ENCODE data around the gene NTN4. TPM values are rescaled to one million over a fixed set of nuclear protein-coding genes. Genes with fewer than 3 reads are reported as not detected.

NTN4 gene
- total RNA-seq, 4 donors from 2014 or later = 6.7 to 25.9 (median 16.7) TPM

DNA sequence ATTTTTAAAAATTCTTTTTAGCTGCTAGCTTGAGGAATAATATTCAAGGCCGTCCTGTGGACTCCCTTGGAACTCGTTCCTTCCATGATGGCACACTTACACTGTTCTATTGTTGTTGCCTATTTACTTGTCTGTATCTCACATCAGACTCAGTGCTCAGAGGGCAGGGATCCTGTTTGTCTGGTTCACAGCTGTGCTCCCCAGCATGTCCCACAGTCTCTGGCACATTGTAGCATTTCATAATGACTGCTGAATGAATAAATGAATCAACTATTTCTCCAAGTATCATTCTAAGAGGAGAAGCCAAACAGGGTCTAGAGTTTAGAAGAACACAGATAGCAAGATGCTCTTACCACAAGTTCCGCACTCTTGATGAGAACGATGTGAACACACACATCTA is 48.0 kb downstream of the NTN4 start:
- in situ Hi-C loops (cut with MboI; ENCODE audit: low pct_ligation_motif_present in 1 of 4, low pct_unique_long_range_greater_than_20kb in 1 of 4, low sequenced_read_pairs in 3 of 4) = no loop called here
- no peak overlapping the region for H3K27ac ChIP-seq
- WGBS, 2 donors (ENCODE audit: low coverage in 1 of 2) = 79% methylated on average over 4 of the region's 4 CpGs

DNA sequence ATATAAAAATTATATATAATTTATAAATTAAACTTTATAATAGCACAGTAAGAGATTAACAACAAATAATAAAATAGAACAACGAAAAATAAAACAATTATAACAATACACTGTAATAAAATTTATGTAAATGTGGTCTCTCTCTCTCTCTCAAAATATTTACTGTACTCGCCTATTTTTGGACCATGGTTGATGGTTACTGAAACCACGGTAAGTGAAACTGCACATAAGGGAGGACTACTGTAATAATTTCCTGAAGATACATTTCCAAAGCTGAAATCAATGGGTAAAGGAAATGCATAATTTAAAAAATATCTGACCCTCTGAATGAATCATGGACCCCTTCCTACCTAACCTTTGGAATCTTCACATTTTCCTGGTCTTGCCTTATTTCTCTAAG is 48.9 kb downstream of the NTN4 start:
- WGBS, 2 donors (ENCODE audit: low coverage in 1 of 2) = 56 to 64% methylated on average over 3 of the region's 3 CpGs
- Histone ChIP-seq H3K4me1 (peaks cover 0 to 23% (median 6%) of the 10 kb centered on the region in 4 donors), H3K9me3 (peaks cover 0 to 10% of the 10 kb centered on the region in 2 donors), H3K27ac (no peak overlapping the region), H3K36me3 (no peaks in the 10 kb centered on the region), H3K4me3 (no peak overlapping the region), H3K27me3 (no peaks in the 10 kb centered on the region)
- intact Hi-C loops (cut with DNase I; ENCODE audit: low total_unique reads) = no loop called here
- no peak for DNase-seq
- TF ChIP-seq POLR2A (IDR thresholded peaks at IDR 0.05) (no peak), EP300 (IDR thresholded peaks at IDR 0.05; ENCODE audit: low read depth) (no peak), POLR2AphosphoS5 (IDR thresholded peaks at IDR 0.05) (no peak)
- TF ChIP-seq, protein P1, sequence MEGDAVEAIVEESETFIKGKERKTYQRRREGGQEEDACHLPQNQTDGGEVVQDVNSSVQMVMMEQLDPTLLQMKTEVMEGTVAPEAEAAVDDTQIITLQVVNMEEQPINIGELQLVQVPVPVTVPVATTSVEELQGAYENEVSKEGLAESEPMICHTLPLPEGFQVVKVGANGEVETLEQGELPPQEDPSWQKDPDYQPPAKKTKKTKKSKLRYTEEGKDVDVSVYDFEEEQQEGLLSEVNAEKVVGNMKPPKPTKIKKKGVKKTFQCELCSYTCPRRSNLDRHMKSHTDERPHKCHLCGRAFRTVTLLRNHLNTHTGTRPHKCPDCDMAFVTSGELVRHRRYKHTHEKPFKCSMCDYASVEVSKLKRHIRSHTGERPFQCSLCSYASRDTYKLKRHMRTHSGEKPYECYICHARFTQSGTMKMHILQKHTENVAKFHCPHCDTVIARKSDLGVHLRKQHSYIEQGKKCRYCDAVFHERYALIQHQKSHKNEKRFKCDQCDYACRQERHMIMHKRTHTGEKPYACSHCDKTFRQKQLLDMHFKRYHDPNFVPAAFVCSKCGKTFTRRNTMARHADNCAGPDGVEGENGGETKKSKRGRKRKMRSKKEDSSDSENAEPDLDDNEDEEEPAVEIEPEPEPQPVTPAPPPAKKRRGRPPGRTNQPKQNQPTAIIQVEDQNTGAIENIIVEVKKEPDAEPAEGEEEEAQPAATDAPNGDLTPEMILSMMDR (IDR thresholded peaks at IDR 0.05) = no peak
- in situ Hi-C loops (cut with MboI; ENCODE audit: low pct_ligation_motif_present in 1 of 4, low pct_unique_long_range_greater_than_20kb in 1 of 4, low sequenced_read_pairs in 3 of 4) = no loop called here

More for the DNA sequence above, 48.0 kb downstream of the NTN4 start:
- Histone ChIP-seq H3K36me3 (no peaks in the 10 kb centered on the region), H3K4me1 (peaks cover 0 to 16% (median under 1%) of the 10 kb centered on the region in 4 donors), H3K4me3 (no peak overlapping the region), H3K27me3 (no peaks in the 10 kb centered on the region), H3K9me3 (peaks cover 0 to 10% of the 10 kb centered on the region in 2 donors)
- intact Hi-C loops (cut with DNase I; ENCODE audit: low total_unique reads) = no loop called here
- DNase-seq = no peak
- no peak for TF ChIP-seq EP300 (IDR thresholded peaks at IDR 0.05; ENCODE audit: low read depth)
- TF ChIP-seq POLR2A (IDR thresholded peaks at IDR 0.05) = no peak
- no peak for TF ChIP-seq POLR2AphosphoS5 (IDR thresholded peaks at IDR 0.05)
- TF ChIP-seq, protein P1 (IDR thresholded peaks at IDR 0.05) = no peak

DNA sequence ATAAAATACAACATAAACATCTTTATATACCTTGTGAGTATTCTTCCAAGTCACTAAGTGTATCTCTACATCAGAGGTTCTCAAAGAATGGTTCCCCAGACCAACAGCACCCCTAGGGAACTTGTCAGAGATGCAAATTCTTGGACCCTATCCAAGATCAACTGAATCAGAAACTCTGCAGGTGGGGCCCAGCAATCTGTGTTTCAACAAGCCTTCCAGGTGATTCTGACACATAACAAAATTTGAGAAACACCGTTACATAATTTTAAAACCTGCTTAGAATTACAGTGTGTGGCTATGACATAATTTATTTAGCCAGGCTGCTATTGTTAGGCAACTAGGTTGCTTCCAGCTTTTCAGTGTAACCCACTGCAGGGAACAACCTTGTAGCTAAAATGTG is 49.8 kb downstream of the NTN4 start:
- H3K27ac ChIP-seq = no peak overlapping the region
- peaks cover 0 to 8% of the 10 kb centered on the region in 2 donors for H3K9me3 ChIP-seq
- H3K4me3 ChIP-seq = no peak overlapping the region
- peaks cover 0 to 29% (median 6%) of the 10 kb centered on the region in 4 donors for H3K4me1 ChIP-seq
- intact Hi-C loops (cut with DNase I; ENCODE audit: low total_unique reads) = no loop called here
- no peaks in the 10 kb centered on the region for H3K36me3 ChIP-seq
- WGBS, 2 donors (ENCODE audit: low coverage in 1 of 2) = 69 to 83% methylated on average over 1 of the region's 1 CpG
- TF ChIP-seq POLR2A (IDR thresholded peaks at IDR 0.05) (no peak), EP300 (IDR thresholded peaks at IDR 0.05; ENCODE audit: low read depth) (no peak), POLR2AphosphoS5 (IDR thresholded peaks at IDR 0.05) (no peak)
- TF ChIP-seq, protein P1 (IDR thresholded peaks at IDR 0.05) = no peak
- DNase-seq = no peak
- in situ Hi-C loops (cut with MboI; ENCODE audit: low pct_ligation_motif_present in 1 of 4, low pct_unique_long_range_greater_than_20kb in 1 of 4, low sequenced_read_pairs in 3 of 4) = no loop called here
- no peaks in the 10 kb centered on the region for H3K27me3 ChIP-seq

GRCh38 chr12:95739561-95740313 is 50.8 kb downstream of the NTN4 start:
- no peak for DNase-seq
- intact Hi-C loops (cut with DNase I; ENCODE audit: low total_unique reads) = no loop called here
- Histone ChIP-seq H3K9me3 (no peaks in the 10 kb centered on the region), H3K4me1 (peaks cover 0 to 29% (median 6%) of the 10 kb centered on the region in 4 donors), H3K27ac (no peak overlapping the region), H3K27me3 (no peaks in the 10 kb centered on the region), H3K36me3 (no peaks in the 10 kb centered on the region), H3K4me3 (no peak overlapping the region)
- no peak for TF ChIP-seq EP300 (IDR thresholded peaks at IDR 0.05; ENCODE audit: low read depth)
- TF ChIP-seq POLR2A (IDR thresholded peaks at IDR 0.05) = no peak
- TF ChIP-seq POLR2AphosphoS5 (IDR thresholded peaks at IDR 0.05) = no peak
- TF ChIP-seq, protein P1 (IDR thresholded peaks at IDR 0.05) = no peak
- 83 to 85% methylated on average over 13 of the region's 13 CpGs for WGBS, 2 donors (ENCODE audit: low coverage in 1 of 2)
- in situ Hi-C loops (cut with MboI; ENCODE audit: low pct_ligation_motif_present in 1 of 4, low pct_unique_long_range_greater_than_20kb in 1 of 4, low sequenced_read_pairs in 3 of 4) = no loop called here
